Endothelial cell (in vitro differentiated cells): ENCODE measurements around the gene C21orf91. TPM values are rescaled to one million over a fixed set of nuclear protein-coding genes. Genes with fewer than 3 reads are reported as not detected.

Source experiments
- DNase-seq: peaks from one replicate; pipeline ENCODE4 v3.0.0; 2021; ENCODE audit warnings: low spot score
- H3K27ac Mint-ChIP-seq: one replicate; pipeline ENCODE4 v1.8.0; 2021; ENCODE audit warnings: mixed read lengths, inconsistent platforms; ENCODE audit not compliant: unreplicated experiment
- H3K27me3 Mint-ChIP-seq: one replicate; pipeline ENCODE4 v1.8.0; 2021; ENCODE audit warnings: mild to moderate bottlenecking, moderate library complexity, mixed read lengths, inconsistent platforms; ENCODE audit not compliant: unreplicated experiment
- H3K36me3 Mint-ChIP-seq: one replicate; pipeline ENCODE4 v1.8.0; 2021; ENCODE audit warnings: mild to moderate bottlenecking, low read depth, mixed read lengths, inconsistent platforms; ENCODE audit not compliant: unreplicated experiment
- H3K4me1 Mint-ChIP-seq: one replicate; pipeline ENCODE4 v1.8.0; 2021; ENCODE audit warnings: mild to moderate bottlenecking, mixed read lengths, inconsistent platforms; ENCODE audit not compliant: unreplicated experiment
- H3K4me3 Mint-ChIP-seq: one replicate; pipeline ENCODE4 v1.8.0; 2021; ENCODE audit warnings: mild to moderate bottlenecking, mixed read lengths, inconsistent platforms; ENCODE audit not compliant: unreplicated experiment
- H3K9me3 Mint-ChIP-seq: one replicate; pipeline ENCODE4 v1.8.0; 2021; ENCODE audit warnings: mixed read lengths, inconsistent platforms; ENCODE audit not compliant: unreplicated experiment
- CTCF ChIP-seq: fragments of 200-600 bp; sonication (generic); IDR thresholded peaks from one replicate; pipeline ENCODE4 v1.5.0; 2021; ENCODE audit warnings: antibody characterized with exemption; ENCODE audit not compliant: unreplicated experiment
- total RNA-seq: library from RNA; stranded (reverse); fragmentation: NEBNext Ultra II Directional; extraction: Animal tissue kit (Norgen Biotek cat#: 25700); gene quantifications from one replicate; pipeline ENCODE4 v1.2.1, GENCODE V29; 2021; ENCODE audit not compliant: unreplicated experiment

C21orf91 gene
- total RNA-seq, 1 donor from 2014 or later: 29.5 TPM

- peaks cover 11% of the 10 kb centered on the region for H3K4me1 Mint-ChIP-seq
- H3K27me3 Mint-ChIP-seq: no peaks in the 10 kb centered on the region
- no peak for DNase-seq
- H3K27ac Mint-ChIP-seq: no peak overlapping the region
- H3K36me3 Mint-ChIP-seq: no peaks in the 10 kb centered on the region
- TF ChIP-seq CTCF: no peak
- no peak overlapping the region for H3K4me3 Mint-ChIP-seq
- H3K9me3 Mint-ChIP-seq: no peaks in the 10 kb centered on the region
Observed at GRCh38 chr21:17758683-17759082, 60.5 kb downstream of the C21orf91 start.

GRCh38 chr21:17757671-17758070 is 61.5 kb downstream of the C21orf91 start:
- Mint-ChIP-seq H3K4me3 (no peak overlapping the region), H3K27ac (no peak overlapping the region), H3K4me1 (peaks cover 11% of the 10 kb centered on the region), H3K27me3 (no peaks in the 10 kb centered on the region), H3K36me3 (no peaks in the 10 kb centered on the region), H3K9me3 (no peaks in the 10 kb centered on the region)
- no peak for TF ChIP-seq CTCF
- no peak for DNase-seq

DNA sequence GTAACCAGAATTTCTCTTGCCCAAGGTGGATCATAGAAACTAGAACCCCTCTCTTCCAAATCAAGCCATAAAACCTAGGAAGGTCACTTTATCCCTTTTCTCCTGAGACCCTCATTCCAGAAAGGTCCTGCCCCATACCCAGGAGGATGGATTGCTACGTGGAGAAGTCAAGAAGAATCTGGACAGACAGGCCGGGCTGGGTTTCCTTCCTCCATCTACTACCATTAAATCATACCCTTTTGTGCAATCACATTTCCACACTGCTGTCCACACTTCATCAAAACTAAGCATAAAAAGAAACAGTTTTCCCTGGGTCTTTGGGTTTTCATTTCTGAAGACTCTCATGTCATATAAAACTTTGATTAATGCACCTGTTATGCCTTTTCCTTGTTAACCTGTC is 65.4 kb downstream of the C21orf91 start:
- Mint-ChIP-seq H3K36me3 (no peaks in the 10 kb centered on the region), H3K4me3 (no peak overlapping the region), H3K4me1 (peaks cover 9% of the 10 kb centered on the region), H3K27me3 (no peaks in the 10 kb centered on the region), H3K27ac (no peak overlapping the region), H3K9me3 (no peaks in the 10 kb centered on the region)
- no peak for TF ChIP-seq CTCF
- no peak for DNase-seq

- DNase-seq: no peak
- Mint-ChIP-seq H3K9me3 (no peaks in the 10 kb centered on the region), H3K27me3 (no peaks in the 10 kb centered on the region), H3K4me1 (peaks cover 6% of the 10 kb centered on the region), H3K36me3 (no peaks in the 10 kb centered on the region), H3K4me3 (no peak overlapping the region), H3K27ac (no peak overlapping the region)
- no peak for TF ChIP-seq CTCF
Observed at GRCh38 chr21:17752171-17752570, 67.0 kb downstream of the C21orf91 start.

- TF ChIP-seq CTCF: no peak
- Mint-ChIP-seq H3K4me3 (no peak overlapping the region), H3K27me3 (peaks cover 2% of the 10 kb centered on the region), H3K36me3 (no peaks in the 10 kb centered on the region), H3K9me3 (no peaks in the 10 kb centered on the region), H3K4me1 (peaks cover under 1% of the 10 kb centered on the region), H3K27ac (no peak overlapping the region)
- DNase-seq: no peak
Observed at GRCh38 chr21:17746920-17747319, 72.2 kb downstream of the C21orf91 start.
